ELF-1 (cell line): ENCODE measurements around the gene DHRS12.

Experiments
- DNase-seq: peaks from one replicate; pipeline ENCODE4 v3.0.0-alpha.2; 2016; ENCODE audit warnings: low read depth, low spot score

Gene DHRS12

DNA sequence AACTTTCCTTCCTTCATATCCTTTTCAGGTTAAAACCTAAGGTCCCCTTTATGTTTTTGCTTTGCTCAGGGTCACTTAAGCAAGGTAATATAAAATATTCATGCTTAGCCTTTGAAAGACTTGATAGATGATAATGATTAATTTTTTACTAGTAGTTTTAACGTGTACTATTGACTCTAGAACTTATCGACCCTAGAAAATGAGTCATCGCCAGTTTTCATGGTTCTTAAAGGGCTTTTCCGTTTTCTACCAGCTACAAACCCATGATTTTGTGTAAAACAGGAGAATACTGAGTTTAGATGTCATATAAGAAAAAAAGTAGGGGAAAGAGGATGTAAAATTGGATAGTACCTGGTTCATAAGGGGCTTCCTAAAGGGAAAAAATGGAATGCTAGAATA lies 75.7 kb downstream of the DHRS12 start:
- no peak for DNase-seq

DNA sequence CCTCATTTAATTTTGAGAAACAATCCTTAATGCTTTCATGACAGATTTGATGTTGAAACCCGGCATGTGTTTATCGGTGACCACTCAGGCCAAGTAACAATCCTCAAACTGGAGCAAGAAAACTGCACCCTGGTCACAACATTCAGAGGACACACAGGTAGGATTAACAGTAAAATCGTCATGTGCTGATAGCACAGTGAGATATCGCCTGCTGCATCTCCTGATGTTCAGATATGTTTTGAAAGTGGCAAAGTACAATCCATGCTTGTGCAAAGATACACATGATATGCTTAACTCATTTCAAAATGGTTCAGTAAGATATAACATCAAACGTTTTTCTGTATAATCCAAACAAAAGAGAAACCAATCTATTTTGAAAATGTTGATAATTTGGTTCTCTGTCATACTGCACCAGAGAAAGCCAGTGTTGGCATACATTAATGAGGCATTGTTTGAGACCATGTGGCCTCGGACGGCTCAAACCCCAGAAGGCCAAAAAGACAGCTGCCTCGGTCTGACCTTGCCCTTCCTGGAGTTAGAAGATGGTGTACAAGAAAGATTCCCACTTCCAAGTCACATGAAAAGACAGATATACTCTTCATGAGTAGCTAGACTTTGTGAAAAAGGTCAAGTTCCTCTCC lies 76.2 kb downstream of the DHRS12 start:
- no peak for DNase-seq

DNA sequence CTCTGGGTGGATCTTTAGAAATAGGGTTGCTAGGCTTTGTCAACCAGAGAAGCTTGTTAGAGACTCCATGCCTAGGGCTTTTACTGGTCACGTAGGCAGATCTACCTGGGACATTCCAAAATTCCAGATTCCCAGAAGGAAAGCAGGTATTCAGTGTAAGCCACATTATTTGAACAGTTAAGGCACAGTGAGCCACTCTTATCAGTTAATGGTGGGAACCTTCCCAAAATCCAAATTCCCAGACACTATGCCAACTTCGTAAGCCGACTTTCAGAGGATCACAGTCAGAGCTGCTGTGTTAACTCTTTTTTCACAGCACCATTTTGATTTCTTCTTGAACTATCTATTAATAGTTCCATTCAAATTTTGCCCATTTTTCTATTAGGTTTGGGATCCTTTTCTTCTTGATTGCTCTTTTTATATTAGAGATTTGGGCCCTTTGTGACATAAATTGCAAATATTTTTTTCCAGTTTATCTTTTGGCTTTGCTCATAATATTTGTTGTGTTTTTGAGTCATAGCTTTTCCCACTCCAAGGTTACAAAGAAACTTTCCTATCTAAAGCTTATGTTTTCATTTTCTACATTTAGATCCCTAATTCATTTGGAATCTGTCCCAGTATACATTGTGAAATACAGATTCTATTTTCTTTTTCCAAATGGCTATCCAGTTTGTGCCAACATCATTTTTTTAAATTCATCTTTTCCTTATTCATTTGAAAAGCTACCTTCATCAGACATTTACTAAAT lies 77.3 kb downstream of the DHRS12 start:
- DNase-seq, result no peak

DNA sequence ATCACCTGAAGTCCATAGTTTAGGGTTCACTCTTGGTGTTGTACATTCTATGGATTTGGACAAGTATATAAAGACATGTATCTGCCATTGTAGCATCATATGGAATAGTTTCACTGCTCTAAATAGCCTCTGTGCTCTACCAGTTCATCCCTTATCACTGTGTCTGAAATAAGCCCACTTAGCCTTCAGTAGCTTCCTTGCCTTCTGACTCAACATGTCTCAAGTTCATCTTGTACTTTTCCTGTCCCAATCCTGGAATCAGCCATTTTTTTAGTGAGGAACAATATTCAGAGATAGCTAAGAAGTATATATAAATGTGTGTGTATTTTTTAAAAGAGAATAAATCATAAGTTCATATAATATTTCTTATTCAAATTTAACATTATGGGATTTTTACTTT lies 79.2 kb downstream of the DHRS12 start:
- DNase-seq, result no peak

DNA sequence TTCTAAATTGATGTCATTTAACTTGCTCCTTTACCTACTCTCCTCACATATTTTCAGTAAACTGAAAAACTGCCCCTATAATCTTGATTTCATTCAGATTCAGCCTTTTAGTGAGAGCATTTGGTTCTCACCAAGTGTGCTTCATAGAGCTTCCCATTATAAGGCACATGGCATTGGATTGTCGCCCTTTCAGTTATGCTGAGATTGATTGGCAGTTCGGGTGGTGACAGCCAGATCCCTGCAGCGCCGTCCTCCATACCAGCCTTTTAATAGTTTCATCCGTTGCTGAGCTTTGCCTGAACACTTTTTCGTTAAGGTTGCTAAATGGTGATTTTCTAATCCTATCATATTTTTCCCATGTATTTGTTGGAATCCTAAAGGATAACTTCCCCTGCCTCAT lies 80.4 kb downstream of the DHRS12 start:
- no peak for DNase-seq

DNA sequence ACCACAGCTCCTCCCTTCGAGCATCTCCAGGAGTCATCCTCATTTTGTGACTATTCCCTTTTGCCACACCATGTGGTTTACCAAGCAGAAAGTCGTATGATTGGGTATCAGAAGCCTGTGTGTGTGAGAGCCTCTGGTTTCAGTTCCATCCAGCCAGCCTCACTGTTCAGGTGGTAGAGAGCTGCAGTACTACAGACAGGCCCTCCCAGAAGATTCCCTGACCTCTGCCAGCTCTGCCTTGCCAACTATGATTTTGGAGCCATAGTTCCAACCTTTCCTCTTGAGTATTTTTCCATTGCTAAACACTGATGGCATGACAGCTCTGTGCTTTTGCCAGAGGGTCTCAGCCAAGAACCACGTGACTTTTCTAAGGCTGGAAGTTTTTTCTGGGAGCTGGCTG lies 82.5 kb downstream of the DHRS12 start:
- no peak for DNase-seq

DNA sequence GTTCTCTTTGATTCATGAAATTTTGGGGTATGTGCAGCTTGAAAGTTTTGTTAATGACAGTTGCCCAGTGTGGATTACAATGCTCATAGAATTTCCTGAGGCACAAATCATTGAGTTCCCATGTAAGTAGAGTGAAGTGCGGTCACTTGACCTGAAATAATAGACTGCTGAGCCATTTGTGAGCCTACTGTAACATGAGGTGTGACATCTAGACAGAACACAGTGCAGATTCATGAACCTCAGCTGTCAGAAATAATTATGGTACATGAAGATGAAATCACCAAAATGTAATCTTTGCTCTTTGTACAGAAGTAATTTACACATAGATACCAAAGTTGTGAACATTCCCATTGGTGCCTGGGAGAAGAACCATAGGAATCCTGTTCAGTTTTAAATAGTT lies 84.6 kb downstream of the DHRS12 start:
- DNase-seq, result no peak
